Nephron (organoid): ENCODE measurements around the gene RIC1.

ENCODE experiments used
- H3K27ac Mint-ChIP-seq, 3 experiments: 2 replicates each; pipeline ENCODE4 v1.8.0; 2020; ENCODE audit warnings: mixed read lengths in 3 of 3, mild to moderate bottlenecking in 2 of 3, moderate library complexity in 1 of 3
- H3K27me3 Mint-ChIP-seq: 2 replicates; pipeline ENCODE4 v1.8.0; 2021; ENCODE audit warnings: low read depth, mild to moderate bottlenecking, moderate library complexity, mixed read lengths
- H3K36me3 Mint-ChIP-seq: 2 replicates; pipeline ENCODE4 v1.8.0; 2020; ENCODE audit warnings: low read depth, mixed read lengths
- H3K4me1 Mint-ChIP-seq: 2 replicates; pipeline ENCODE4 v1.8.0; 2020; ENCODE audit warnings: mixed read lengths
- H3K4me3 Mint-ChIP-seq, 3 experiments: 2 replicates each; pipeline ENCODE4 v1.8.0; 2020; ENCODE audit warnings: mild to moderate bottlenecking in 3 of 3, mixed read lengths in 3 of 3, moderate library complexity in 2 of 3
- H3K9me3 Mint-ChIP-seq: 2 replicates; pipeline ENCODE4 v1.8.0; 2020; ENCODE audit warnings: mixed read lengths
- CTCF ChIP-seq, 3 experiments: fragments of 200-600 bp; sonication (generic); IDR thresholded peaks; one replicate each; pipeline ENCODE4 v1.5.0; 2021; ENCODE audit warnings: antibody characterized with exemption in 3 of 3; ENCODE audit not compliant: unreplicated experiment in 3 of 3

Gene RIC1

GRCh38 chr9:5609226-5609596 is 19.7 kb upstream of the RIC1 start:
- no peaks in the 10 kb centered on the region for H3K4me1 Mint-ChIP-seq
- no peak overlapping the region for H3K27ac Mint-ChIP-seq
- H3K9me3 Mint-ChIP-seq: peaks cover 2% of the 10 kb centered on the region
- H3K4me3 Mint-ChIP-seq: no peak overlapping the region
- peaks cover 4% of the 10 kb centered on the region for H3K36me3 Mint-ChIP-seq
- no peak for TF ChIP-seq CTCF (IDR thresholded peaks at IDR 0.05; ENCODE audit: unreplicated experiment in 3 of 3)
- no peaks in the 10 kb centered on the region for H3K27me3 Mint-ChIP-seq

GRCh38 chr9:5610491-5610890 is 18.4 kb upstream of the RIC1 start:
- peaks cover 4% of the 10 kb centered on the region for H3K36me3 Mint-ChIP-seq
- peaks cover 2% of the 10 kb centered on the region for H3K9me3 Mint-ChIP-seq
- H3K27ac Mint-ChIP-seq: no peak overlapping the region
- no peak for TF ChIP-seq CTCF (IDR thresholded peaks at IDR 0.05; ENCODE audit: unreplicated experiment in 3 of 3)
- no peaks in the 10 kb centered on the region for H3K4me1 Mint-ChIP-seq
- no peaks in the 10 kb centered on the region for H3K27me3 Mint-ChIP-seq
- H3K4me3 Mint-ChIP-seq: no peak overlapping the region

GRCh38 chr9:5611321-5612184 is 17.4 kb upstream of the RIC1 start:
- Mint-ChIP-seq H3K27ac (no peak overlapping the region), H3K9me3 (peaks cover 2% of the 10 kb centered on the region), H3K36me3 (peaks cover 3% of the 10 kb centered on the region), H3K4me1 (no peaks in the 10 kb centered on the region), H3K4me3 (no peak overlapping the region), H3K27me3 (no peaks in the 10 kb centered on the region)
- no peak for TF ChIP-seq CTCF (IDR thresholded peaks at IDR 0.05; ENCODE audit: unreplicated experiment in 3 of 3)

GRCh38 chr9:5612185-5612530 is 16.7 kb upstream of the RIC1 start:
- no peaks in the 10 kb centered on the region for H3K4me1 Mint-ChIP-seq
- H3K4me3 Mint-ChIP-seq: no peak overlapping the region
- TF ChIP-seq CTCF (IDR thresholded peaks at IDR 0.05; ENCODE audit: unreplicated experiment in 3 of 3): no peak
- no peaks in the 10 kb centered on the region for H3K9me3 Mint-ChIP-seq
- no peak overlapping the region for H3K27ac Mint-ChIP-seq
- H3K27me3 Mint-ChIP-seq: no peaks in the 10 kb centered on the region
- no peaks in the 10 kb centered on the region for H3K36me3 Mint-ChIP-seq

- no peaks in the 10 kb centered on the region for H3K36me3 Mint-ChIP-seq
- H3K9me3 Mint-ChIP-seq: no peaks in the 10 kb centered on the region
- H3K4me3 Mint-ChIP-seq: no peak overlapping the region
- H3K27ac Mint-ChIP-seq: no peak overlapping the region
- no peaks in the 10 kb centered on the region for H3K27me3 Mint-ChIP-seq
- no peak for TF ChIP-seq CTCF (IDR thresholded peaks at IDR 0.05; ENCODE audit: unreplicated experiment in 3 of 3)
- H3K4me1 Mint-ChIP-seq: no peaks in the 10 kb centered on the region
Measured at GRCh38 chr9:5614192-5614591, 14.7 kb upstream of the RIC1 start.

- Mint-ChIP-seq H3K4me1 (no peaks in the 10 kb centered on the region), H3K27ac (no peak overlapping the region), H3K36me3 (no peaks in the 10 kb centered on the region), H3K4me3 (no peak overlapping the region), H3K9me3 (no peaks in the 10 kb centered on the region), H3K27me3 (no peaks in the 10 kb centered on the region)
- no peak for TF ChIP-seq CTCF (IDR thresholded peaks at IDR 0.05; ENCODE audit: unreplicated experiment in 3 of 3)
Measured at GRCh38 chr9:5614985-5615384, 13.9 kb upstream of the RIC1 start.
